CD4-positive, alpha-beta memory T cell (primary cell): Measurements from ENCODE around the gene NELL2. TPM values are rescaled to one million over a fixed set of nuclear protein-coding genes. Genes with fewer than 3 reads are reported as not detected.

Source experiments
- CTCF ChIA-PET: fragments of 350-600 bp; sonication (Branson Sonifier 250); formaldehyde crosslinking; loops from one replicate; lab custom pipeline; 2021; ENCODE audit warnings: inconsistent platforms; ENCODE audit not compliant: partially characterized antibody; lab: Charles Lee
- POLR2A ChIA-PET: fragments of 350-600 bp; sonication (Branson Sonifier 250); formaldehyde crosslinking; loops from one replicate; lab custom pipeline; 2021; ENCODE audit not compliant: partially characterized antibody; lab: Charles Lee
- DNase-seq, 5 donors: peaks; one replicate each; pipeline versions ENCODE4 v3.0.0 to v3.0.0-alpha.2; 2020 to 2022; ENCODE audit warnings: mixed read lengths in 1 of 5
- H3K27ac ChIP-seq: one replicate; pipeline ENCODE4 v1.7.0; 2013; ENCODE audit warnings: low read depth, low read length
- H3K27me3 ChIP-seq: 2 replicates; pipeline ENCODE4 v1.7.0; 2013; ENCODE audit warnings: mild to moderate bottlenecking, low read length, moderate library complexity; ENCODE audit not compliant: insufficient read depth
- H3K36me3 ChIP-seq: 2 replicates; pipeline ENCODE4 v1.7.0; 2013; ENCODE audit warnings: mild to moderate bottlenecking, low read length, moderate library complexity; ENCODE audit not compliant: insufficient read depth
- H3K4me1 ChIP-seq: 2 replicates; pipeline ENCODE4 v1.7.0; 2013; ENCODE audit warnings: mild to moderate bottlenecking, low read length, moderate library complexity; ENCODE audit not compliant: insufficient read depth
- H3K4me3 ChIP-seq, 2 donors: one replicate each; pipeline ENCODE4 v1.7.0; 2013; ENCODE audit warnings: low read length in 2 of 2, mild to moderate bottlenecking in 1 of 2
- H3K9me3 ChIP-seq, 2 donors: one replicate each; pipeline ENCODE4 v1.7.0; 2013; ENCODE audit warnings: low read length in 2 of 2, control low read depth in 1 of 2; ENCODE audit not compliant: control insufficient read depth in 1 of 2
- H3K27ac Mint-ChIP-seq, 7 donors: one replicate each; pipeline ENCODE4 v1.8.0; 2020 to 2021; ENCODE audit warnings: mixed read lengths in 7 of 7, mild to moderate bottlenecking in 6 of 7, inconsistent platforms in 3 of 7, moderate library complexity in 3 of 7
- H3K27me3 Mint-ChIP-seq, 2 donors: one replicate each; pipeline ENCODE4 v1.8.0; 2020 to 2021; ENCODE audit warnings: mixed read lengths in 2 of 2
- H3K36me3 Mint-ChIP-seq, 2 donors: one replicate each; pipeline ENCODE4 v1.8.0; 2020 to 2021; ENCODE audit warnings: mixed read lengths in 2 of 2, inconsistent platforms in 1 of 2, mild to moderate bottlenecking in 1 of 2
- H3K4me1 Mint-ChIP-seq, 4 donors: one replicate each; pipeline ENCODE4 v1.8.0; 2020 to 2021; ENCODE audit warnings: mixed read lengths in 4 of 4, mild to moderate bottlenecking in 1 of 4
- H3K4me3 Mint-ChIP-seq, 8 donors: one replicate each; pipeline ENCODE4 v1.8.0; 2020 to 2021; ENCODE audit warnings: mixed read lengths in 8 of 8, mild to moderate bottlenecking in 7 of 8, moderate library complexity in 6 of 8, inconsistent platforms in 3 of 8
- H3K9me3 Mint-ChIP-seq, 8 donors: one replicate each; pipeline ENCODE4 v1.8.0; 2020 to 2021; ENCODE audit warnings: mixed read lengths in 8 of 8, mild to moderate bottlenecking in 5 of 8, inconsistent platforms in 3 of 8, moderate library complexity in 1 of 8
- intact Hi-C: fragments of 100-400 bp; cut with micrococcal nuclease; formaldehyde crosslinking; loops from one replicate; pipeline ENCODE4 v1.15.1; 2023
- polyA plus RNA-seq, 2 donors: library from polyadenylated mRNA; unstranded; fragments of 300-500 nt; fragmentation: Illumina TruSeq; gene quantifications; one replicate each; pipeline ENCODE4 v1.2.3, GENCODE V29; 2021
- total RNA-seq, 2 experiments: library from RNA; stranded (reverse); gene quantifications; one replicate each; pipeline ENCODE4 v1.2.3, GENCODE V29; 2021

Gene NELL2
- total and polyA plus RNA-seq, 4 experiments from 2014 or later: 92.8 to 257 (median 179) TPM

GRCh38 chr12:44672042-44672441 lies 204.1 kb downstream of the NELL2 start:
- POLR2A ChIA-PET: no interaction called here
- H3K9me3 ChIP-seq: no peaks in the 10 kb centered on the region
- Mint-ChIP-seq H3K4me3 (no peak overlapping the region), H3K9me3 (peaks cover 2 to 38% (median 19%) of the 10 kb centered on the region in 8 donors), H3K27me3 (peaks cover 0 to 1% of the 10 kb centered on the region in 2 donors), H3K4me1 (peaks cover 0 to 14% (median 0%) of the 10 kb centered on the region in 4 donors), H3K27ac (no peak overlapping the region), H3K36me3 (peaks cover 36 to 48% of the 10 kb centered on the region in 2 donors)
- CTCF ChIA-PET: no interaction called here
- intact Hi-C loops: no loop called here
- H3K36me3 ChIP-seq: no peaks in the 10 kb centered on the region
- H3K27me3 ChIP-seq: no peaks in the 10 kb centered on the region
- DNase-seq: no peak
- H3K27ac ChIP-seq: no peak overlapping the region
- H3K4me1 ChIP-seq: no peaks in the 10 kb centered on the region
- no peak overlapping the region for H3K4me3 ChIP-seq

- Histone ChIP-seq H3K27me3 (no peaks in the 10 kb centered on the region), H3K4me3 (no peak overlapping the region), H3K4me1 (no peaks in the 10 kb centered on the region), H3K27ac (no peak overlapping the region), H3K36me3 (no peaks in the 10 kb centered on the region), H3K9me3 (no peaks in the 10 kb centered on the region)
- peaks cover 2 to 38% (median 20%) of the 10 kb centered on the region in 8 donors for H3K9me3 Mint-ChIP-seq
- peaks cover 45 to 53% of the 10 kb centered on the region in 2 donors for H3K36me3 Mint-ChIP-seq
- POLR2A ChIA-PET: no interaction called here
- no peak overlapping the region for H3K4me3 Mint-ChIP-seq
- no peak overlapping the region for H3K27ac Mint-ChIP-seq
- DNase-seq: no peak
- H3K4me1 Mint-ChIP-seq: peaks cover 0 to 14% (median 0%) of the 10 kb centered on the region in 4 donors
- CTCF ChIA-PET: no interaction called here
- H3K27me3 Mint-ChIP-seq: peaks cover 0 to 1% of the 10 kb centered on the region in 2 donors
- intact Hi-C loops: no loop called here
These were observed 207.7 kb downstream of the NELL2 start for GRCh38 chr12:44668443-44668842.

- Mint-ChIP-seq H3K27ac (no peak overlapping the region), H3K9me3 (peaks cover 0 to 32% (median 17%) of the 10 kb centered on the region in 8 donors), H3K4me1 (peaks cover 0 to 14% (median 0%) of the 10 kb centered on the region in 4 donors), H3K4me3 (no peak overlapping the region), H3K27me3 (peaks cover 0 to 1% of the 10 kb centered on the region in 2 donors), H3K36me3 (peaks cover 44 to 54% of the 10 kb centered on the region in 2 donors)
- intact Hi-C loops: no loop called here
- POLR2A ChIA-PET: no interaction called here
- Histone ChIP-seq H3K36me3 (no peaks in the 10 kb centered on the region), H3K9me3 (no peaks in the 10 kb centered on the region), H3K4me3 (no peak overlapping the region), H3K27ac (no peak overlapping the region), H3K27me3 (no peaks in the 10 kb centered on the region), H3K4me1 (no peaks in the 10 kb centered on the region)
- DNase-seq: no peak
- CTCF ChIA-PET: no interaction called here
These were observed 208.7 kb downstream of the NELL2 start for GRCh38 chr12:44667461-44667860.

- CTCF ChIA-PET: no interaction called here
- DNase-seq: no peak
- peaks cover 34 to 51% of the 10 kb centered on the region in 2 donors for H3K36me3 Mint-ChIP-seq
- no peaks in the 10 kb centered on the region for H3K4me1 ChIP-seq
- H3K27me3 Mint-ChIP-seq: peaks cover 0 to 1% of the 10 kb centered on the region in 2 donors
- no peak overlapping the region for H3K4me3 ChIP-seq
- H3K4me1 Mint-ChIP-seq: peaks cover 0 to 4% (median 0%) of the 10 kb centered on the region in 4 donors
- POLR2A ChIA-PET: no interaction called here
- no peaks in the 10 kb centered on the region for H3K36me3 ChIP-seq
- H3K9me3 Mint-ChIP-seq: peaks cover 0 to 5% (median 0%) of the 10 kb centered on the region in 8 donors
- no peak overlapping the region for H3K27ac Mint-ChIP-seq
- intact Hi-C loops: no loop called here
- no peaks in the 10 kb centered on the region for H3K27me3 ChIP-seq
- H3K4me3 Mint-ChIP-seq: no peak overlapping the region
- no peaks in the 10 kb centered on the region for H3K9me3 ChIP-seq
- no peak overlapping the region for H3K27ac ChIP-seq
These were observed 212.8 kb downstream of the NELL2 start for GRCh38 chr12:44663291-44663690.

GRCh38 chr12:44655846-44656245 lies 220.3 kb downstream of the NELL2 start:
- Mint-ChIP-seq H3K36me3 (peaks cover 19 to 23% of the 10 kb centered on the region in 2 donors), H3K4me3 (no peak overlapping the region), H3K9me3 (peaks cover 0 to 4% (median 0%) of the 10 kb centered on the region in 8 donors), H3K4me1 (peaks cover 0 to 2% (median 0%) of the 10 kb centered on the region in 4 donors), H3K27ac (no peak overlapping the region), H3K27me3 (no peaks in the 10 kb centered on the region)
- H3K27ac ChIP-seq: no peak overlapping the region
- ChIA-PET CTCF (no interaction called here), POLR2A (no interaction called here)
- H3K4me3 ChIP-seq: no peak overlapping the region
- H3K4me1 ChIP-seq: no peaks in the 10 kb centered on the region
- no peaks in the 10 kb centered on the region for H3K9me3 ChIP-seq
- intact Hi-C loops: no loop called here
- no peak for DNase-seq
- H3K27me3 ChIP-seq: no peaks in the 10 kb centered on the region
- no peaks in the 10 kb centered on the region for H3K36me3 ChIP-seq

GRCh38 chr12:44654646-44655639 lies 221.2 kb downstream of the NELL2 start:
- POLR2A ChIA-PET: no interaction called here

GRCh38 chr12:44653861-44654527 lies 222.1 kb downstream of the NELL2 start:
- H3K27me3 ChIP-seq: no peaks in the 10 kb centered on the region
- intact Hi-C loops: no loop called here
- peaks cover 6 to 12% of the 10 kb centered on the region in 2 donors for H3K36me3 Mint-ChIP-seq
- peaks cover 0 to 2% (median 0%) of the 10 kb centered on the region in 4 donors for H3K4me1 Mint-ChIP-seq
- H3K36me3 ChIP-seq: no peaks in the 10 kb centered on the region
- no peak overlapping the region for H3K4me3 Mint-ChIP-seq
- H3K27ac ChIP-seq: no peak overlapping the region
- ChIA-PET CTCF (no interaction called here), POLR2A (no interaction called here)
- no peaks in the 10 kb centered on the region for H3K9me3 ChIP-seq
- no peak overlapping the region for H3K4me3 ChIP-seq
- H3K9me3 Mint-ChIP-seq: peaks cover 0 to under 1% (median 0%) of the 10 kb centered on the region in 8 donors
- H3K27me3 Mint-ChIP-seq: no peaks in the 10 kb centered on the region
- no peaks in the 10 kb centered on the region for H3K4me1 ChIP-seq
- DNase-seq: no peak
- no peak overlapping the region for H3K27ac Mint-ChIP-seq

More at GRCh38 chr12:44654646-44655639, 221.2 kb downstream of the NELL2 start:
- Histone ChIP-seq H3K27me3 (no peaks in the 10 kb centered on the region), H3K9me3 (no peaks in the 10 kb centered on the region), H3K4me1 (no peaks in the 10 kb centered on the region), H3K27ac (no peak overlapping the region), H3K36me3 (no peaks in the 10 kb centered on the region), H3K4me3 (no peak overlapping the region)
- H3K36me3 Mint-ChIP-seq: peaks cover 16 to 19% of the 10 kb centered on the region in 2 donors
- peaks cover 0 to 4% (median 0%) of the 10 kb centered on the region in 8 donors for H3K9me3 Mint-ChIP-seq
- peaks cover 0 to 2% (median 0%) of the 10 kb centered on the region in 4 donors for H3K4me1 Mint-ChIP-seq
- H3K4me3 Mint-ChIP-seq: no peak overlapping the region
- CTCF ChIA-PET: no interaction called here
- intact Hi-C loops: no loop called here
- DNase-seq: no peak
- no peak overlapping the region for H3K27ac Mint-ChIP-seq
- no peaks in the 10 kb centered on the region for H3K27me3 Mint-ChIP-seq
